HepG2 (cell line): ENCODE results near the gene CYP27A1. TPM values are rescaled to one million over a fixed set of nuclear protein-coding genes. Genes with fewer than 3 reads are reported as not detected.
A peak's percentile ranks its signal among the peaks of the same experiment; 100 is the strongest.

ENCODE experiments used
- CEBPB ChIP-seq: IDR thresholded peaks from 2 replicates; pipeline ENCODE4 v1.6.1; 2011; ENCODE audit warnings: low read depth, low read length, improper control_type of control experiment, borderline replicate concordance
- CEBPZ ChIP-seq: IDR thresholded peaks from 2 replicates; pipeline ENCODE4 v1.6.1; 2012; ENCODE audit warnings: low read length, improper control_type of control experiment
- FOXK2 ChIP-seq: fragments of 450-650 bp; IDR thresholded peaks from 2 replicates; pipeline ENCODE4 v1.6.1; 2016
- KLF11 ChIP-seq: IDR thresholded peaks from 2 replicates; pipeline ENCODE4 v1.6.1; 2016; ENCODE audit warnings: missing compliant biosample characterization
- MED13 ChIP-seq: sonication (generic); formaldehyde crosslinking; IDR thresholded peaks from 2 replicates; pipeline ENCODE4 v1.5.0; 2020; ENCODE audit warnings: missing genetic modification reagents
- PHF20 ChIP-seq: sonication (generic); formaldehyde crosslinking; IDR thresholded peaks from 2 replicates; pipeline ENCODE4 v1.5.0; 2020; ENCODE audit warnings: mild to moderate bottlenecking, missing genetic modification reagents
- PHF21A ChIP-seq: sonication (generic); formaldehyde crosslinking; IDR thresholded peaks from 2 replicates; pipeline ENCODE4 v1.5.0; 2020; ENCODE audit warnings: mild to moderate bottlenecking, missing genetic modification reagents
- SSRP1 ChIP-seq: IDR thresholded peaks from 2 replicates; pipeline ENCODE4 v1.6.1; 2016; ENCODE audit warnings: control low read depth
- U2AF2 ChIP-seq: fragments of 200-400 bp; formaldehyde crosslinking; IDR thresholded peaks from 2 replicates; pipeline ENCODE4 v1.6.1; 2017; ENCODE audit warnings: low read depth, mild to moderate bottlenecking, low read length
- ZBTB37 ChIP-seq: sonication (generic); formaldehyde crosslinking; IDR thresholded peaks from 2 replicates; pipeline ENCODE4 v1.4.0; 2020; ENCODE audit warnings: mild to moderate bottlenecking, missing genetic modification reagents
- ZFAT ChIP-seq: sonication (generic); formaldehyde crosslinking; conservative IDR thresholded peaks from 2 replicates; pipeline ENCODE4 v1.8.1; 2023; ENCODE audit warnings: missing genetic modification reagents, inconsistent platforms
- ZFP36L1 ChIP-seq: sonication (generic); formaldehyde crosslinking; IDR thresholded peaks from 2 replicates; pipeline ENCODE4 v1.8.0; 2022; ENCODE audit warnings: mild to moderate bottlenecking, missing genetic modification reagents, moderate library complexity
- ZKSCAN8 ChIP-seq: IDR thresholded peaks from 2 replicates; pipeline ENCODE4 v1.6.1; 2016; ENCODE audit warnings: borderline replicate concordance, missing genetic modification reagents, missing compliant biosample characterization
- ZMAT5 ChIP-seq: sonication (generic); formaldehyde crosslinking; IDR thresholded peaks from 2 replicates; pipeline ENCODE4 v1.5.0; 2020; ENCODE audit warnings: mild to moderate bottlenecking, low read depth, missing genetic modification reagents, borderline replicate concordance
- ZNF318 ChIP-seq: sonication (generic); formaldehyde crosslinking; IDR thresholded peaks from 2 replicates; pipeline ENCODE4 v1.4.0; 2020; ENCODE audit warnings: mild to moderate bottlenecking, missing genetic modification reagents
- polyA plus RNA-seq, 8 experiments: library from polyadenylated mRNA; depleted of rRNA in 3 of 8; stranded (reverse) in 7 of 8; unstranded in 1 of 8; fragments of >200 nt; fragmentation: Illumina TruSeq in 4 of 8; extraction: Trizol in 4 of 8; gene quantifications; 2 replicates each; pipeline versions ENCODE4 v1.2.1 to v1.2.3, GENCODE V29; 2011 to 2016; ENCODE audit warnings: low read depth in 4 of 8, missing spikeins in 1 of 8, mixed read lengths in 1 of 8; ENCODE audit not compliant: insufficient read depth in 1 of 8
- total RNA-seq, 5 experiments: library from RNA; depleted of rRNA; stranded (reverse); fragments of >200 nt; fragmentation: Illumina TruSeq; extraction: Trizol; gene quantifications; 2 replicates each; pipeline ENCODE4 v1.2.3, GENCODE V29; 2016; ENCODE audit warnings: low read depth in 1 of 5

The CYP27A1 gene
- total and polyA plus RNA-seq, 2 of the 13 experiments (the other 11 are each of a cell fraction or from before 2014, with no cell fraction given) = 157 to 266 TPM

- TF ChIP-seq CEBPZ (no peak), KLF11 (peak; percentile 79; the same call in 1 of the 2 replicates), U2AF2 (no peak), ZNF318 (CRISPR knock-in tag) (no peak), ZKSCAN8 (CRISPR knock-in tag) (peak; percentile 81; the same call in 1 of the 2 replicates), FOXK2 (no peak), ZBTB37 (CRISPR knock-in tag) (no peak), ZFAT (CRISPR knock-in tag) (no peak), PHF21A (CRISPR knock-in tag) (peak; percentile 78; the same call in 1 of the 2 replicates), SSRP1 (CRISPR knock-in tag) (no peak), MED13 (CRISPR knock-in tag) (no peak), PHF20 (CRISPR knock-in tag) (peak; percentile 19; the same call in 1 of the 2 replicates), CEBPB (peak; percentile 100), ZMAT5 (CRISPR knock-in tag) (no peak), ZFP36L1 (peak; percentile 62; the same call in 1 of the 2 replicates)
Measured at GRCh38 chr2:218806346-218806978, 24.5 kb downstream of the CYP27A1 start (continued).
